DND-41 (cell line): ENCODE results near the gene FAF1.

Source experiments
- ATAC-seq: fragments of 200-7000 bp; cut with Tn5 transposase; 3 replicates; pipeline ENCODE4 v1.9.1; 2021; ENCODE audit warnings: low read depth; ENCODE audit not compliant: insufficient read depth
- DNase-seq: peaks from one replicate; pipeline ENCODE4 v3.0.0-alpha.2; 2020
- H2AFZ ChIP-seq: 2 replicates; pipeline ENCODE4 v1.6.0; 2012; ENCODE audit warnings: low read depth, low read length
- H3K27ac ChIP-seq: 2 replicates; pipeline ENCODE4 v1.5.1; 2012; ENCODE audit warnings: low read length, inconsistent platforms
- H3K27me3 ChIP-seq: fragments of 200-600 bp; sonication (generic); 2 replicates; pipeline ENCODE4 v1.6.0; 2012; ENCODE audit warnings: low read length, mild to moderate bottlenecking, inconsistent platforms; ENCODE audit not compliant: insufficient read depth, poor library complexity
- H3K36me3 ChIP-seq: 2 replicates; pipeline ENCODE4 v1.5.1; 2012; ENCODE audit warnings: low read length, inconsistent platforms; ENCODE audit not compliant: insufficient read depth
- H3K4me1 ChIP-seq: 2 replicates; pipeline ENCODE4 v1.5.1; 2012; ENCODE audit warnings: mild to moderate bottlenecking, low read length; ENCODE audit not compliant: insufficient read depth
- H3K4me2 ChIP-seq: 2 replicates; pipeline ENCODE4 v1.6.0; 2012; ENCODE audit warnings: mild to moderate bottlenecking, moderate library complexity, low read length, inconsistent platforms; ENCODE audit not compliant: insufficient read depth
- H3K4me3 ChIP-seq, 2 experiments: fragments of 200-600 bp in 1 of 2; shearing (Covaris generic) in 1 of 2; 2 replicates each; pipeline ENCODE4 v1.5.1; 2012 to 2016; ENCODE audit warnings: inconsistent platforms in 2 of 2, low read length in 2 of 2, mild to moderate bottlenecking in 2 of 2, low read depth in 1 of 2, moderate library complexity in 1 of 2
- H3K79me2 ChIP-seq: 2 replicates; pipeline ENCODE4 v1.6.0; 2012; ENCODE audit warnings: low read length, inconsistent platforms; ENCODE audit not compliant: insufficient read depth
- H3K9ac ChIP-seq: 2 replicates; pipeline ENCODE4 v1.6.0; 2012; ENCODE audit warnings: low read depth, mild to moderate bottlenecking, inconsistent platforms, low read length, moderate library complexity
- H3K9me3 ChIP-seq: 2 replicates; pipeline ENCODE4 v1.5.1; 2012; ENCODE audit warnings: low read length, moderate library complexity, mild to moderate bottlenecking, inconsistent platforms; ENCODE audit not compliant: insufficient read depth, severe bottlenecking
- H4K20me1 ChIP-seq: 2 replicates; pipeline ENCODE4 v1.6.0; 2012; ENCODE audit warnings: low read length; ENCODE audit not compliant: insufficient read depth
- EZH2 ChIP-seq: IDR thresholded peaks from 3 replicates; pipeline ENCODE4 v1.6.1; 2012; ENCODE audit warnings: borderline replicate concordance, low read depth, mild to moderate bottlenecking, moderate library complexity, low read length, inconsistent platforms; ENCODE audit not compliant: severe bottlenecking
- TF ChIP-seq, protein P1 (sequence below): IDR thresholded peaks from 2 replicates; pipeline ENCODE4 v1.5.1; 2012; ENCODE audit warnings: borderline replicate concordance, low read length, moderate library complexity, mild to moderate bottlenecking; ENCODE audit not compliant: poor library complexity, severe bottlenecking; ENCODE audit errors: extremely low read depth

FAF1 gene

DNA sequence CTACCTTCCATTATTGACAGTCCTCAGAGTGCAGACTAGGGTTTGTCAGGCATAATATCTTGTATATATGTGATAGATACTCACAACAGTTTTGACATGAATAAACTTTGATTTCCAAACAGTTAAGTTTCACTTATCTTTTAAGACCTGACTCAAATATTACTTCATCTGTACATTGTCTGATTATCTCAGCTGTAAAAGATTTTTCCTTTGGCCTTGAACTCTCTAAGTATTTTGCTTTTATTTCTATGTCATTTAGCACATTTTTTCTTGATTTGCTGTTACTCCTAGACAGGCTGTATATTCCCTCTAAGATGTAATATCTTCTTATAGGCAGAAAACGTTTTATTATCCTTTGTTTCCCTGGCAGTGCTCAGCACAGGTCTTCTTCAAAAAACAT, 471.2 kb downstream of the FAF1 start:
- Histone ChIP-seq H3K9me3 (no peaks in the 10 kb centered on the region), H3K4me2 (no peak overlapping the region), H4K20me1 (no peaks in the 10 kb centered on the region), H2AFZ (no peak overlapping the region), H3K27ac (no peak overlapping the region), H3K4me3 (no peak overlapping the region), H3K79me2 (no peaks in the 10 kb centered on the region), H3K4me1 (no peaks in the 10 kb centered on the region), H3K27me3 (no peaks in the 10 kb centered on the region), H3K36me3 (peaks cover 54% of the 10 kb centered on the region), H3K9ac (no peak overlapping the region)
- ATAC-seq (no peak), DNase-seq (no peak)
- TF ChIP-seq, protein P1, sequence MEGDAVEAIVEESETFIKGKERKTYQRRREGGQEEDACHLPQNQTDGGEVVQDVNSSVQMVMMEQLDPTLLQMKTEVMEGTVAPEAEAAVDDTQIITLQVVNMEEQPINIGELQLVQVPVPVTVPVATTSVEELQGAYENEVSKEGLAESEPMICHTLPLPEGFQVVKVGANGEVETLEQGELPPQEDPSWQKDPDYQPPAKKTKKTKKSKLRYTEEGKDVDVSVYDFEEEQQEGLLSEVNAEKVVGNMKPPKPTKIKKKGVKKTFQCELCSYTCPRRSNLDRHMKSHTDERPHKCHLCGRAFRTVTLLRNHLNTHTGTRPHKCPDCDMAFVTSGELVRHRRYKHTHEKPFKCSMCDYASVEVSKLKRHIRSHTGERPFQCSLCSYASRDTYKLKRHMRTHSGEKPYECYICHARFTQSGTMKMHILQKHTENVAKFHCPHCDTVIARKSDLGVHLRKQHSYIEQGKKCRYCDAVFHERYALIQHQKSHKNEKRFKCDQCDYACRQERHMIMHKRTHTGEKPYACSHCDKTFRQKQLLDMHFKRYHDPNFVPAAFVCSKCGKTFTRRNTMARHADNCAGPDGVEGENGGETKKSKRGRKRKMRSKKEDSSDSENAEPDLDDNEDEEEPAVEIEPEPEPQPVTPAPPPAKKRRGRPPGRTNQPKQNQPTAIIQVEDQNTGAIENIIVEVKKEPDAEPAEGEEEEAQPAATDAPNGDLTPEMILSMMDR: no peak
- no peak for TF ChIP-seq EZH2

DNA sequence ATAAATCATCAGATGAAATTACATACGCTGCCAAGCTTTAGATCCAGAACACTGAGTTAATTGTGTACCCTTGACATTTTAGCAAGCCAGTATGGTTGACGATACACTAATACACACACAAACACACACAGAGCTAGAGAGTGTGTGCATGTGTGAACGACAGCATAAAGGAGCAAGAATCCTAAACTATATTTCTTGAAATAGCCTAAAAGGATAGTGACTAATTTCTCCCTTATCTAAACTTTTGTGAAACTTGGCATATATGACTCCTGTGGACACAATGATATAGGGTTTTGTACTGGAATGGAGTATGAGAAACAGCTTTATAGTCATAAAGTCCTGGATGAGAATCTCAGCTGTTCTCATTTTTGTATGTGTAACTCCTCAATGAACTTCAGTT, 471.7 kb downstream of the FAF1 start:
- Histone ChIP-seq H3K4me1 (no peaks in the 10 kb centered on the region), H2AFZ (no peak overlapping the region), H3K27me3 (no peaks in the 10 kb centered on the region), H3K79me2 (no peaks in the 10 kb centered on the region), H3K4me2 (no peak overlapping the region), H3K9me3 (no peaks in the 10 kb centered on the region), H3K9ac (no peak overlapping the region), H3K27ac (no peak overlapping the region), H3K4me3 (no peak overlapping the region), H3K36me3 (peaks cover 54% of the 10 kb centered on the region), H4K20me1 (no peaks in the 10 kb centered on the region)
- no peak for TF ChIP-seq EZH2
- TF ChIP-seq, protein P1: no peak
- DNase-seq: no peak
- no peak for ATAC-seq

DNA sequence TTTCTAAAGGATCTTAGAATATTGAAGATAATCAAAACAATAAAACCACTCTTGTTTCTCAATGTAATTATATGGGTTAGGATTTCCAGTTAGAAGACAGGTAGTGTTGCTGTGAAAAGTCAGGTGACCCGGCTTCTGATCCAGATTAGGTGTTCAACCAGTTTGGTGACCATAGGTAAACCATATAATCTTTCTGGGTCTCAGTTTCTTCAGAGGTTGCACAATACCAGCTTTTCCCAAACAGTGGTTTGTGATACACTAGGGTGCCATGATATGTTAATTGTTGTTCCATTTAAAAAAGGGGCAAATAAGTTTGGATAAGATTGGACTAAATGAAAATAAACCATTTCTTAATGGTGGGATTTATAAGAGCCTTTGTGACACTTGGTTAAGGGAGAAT, 472.3 kb downstream of the FAF1 start:
- TF ChIP-seq EZH2: no peak
- TF ChIP-seq, protein P1: no peak

DNA sequence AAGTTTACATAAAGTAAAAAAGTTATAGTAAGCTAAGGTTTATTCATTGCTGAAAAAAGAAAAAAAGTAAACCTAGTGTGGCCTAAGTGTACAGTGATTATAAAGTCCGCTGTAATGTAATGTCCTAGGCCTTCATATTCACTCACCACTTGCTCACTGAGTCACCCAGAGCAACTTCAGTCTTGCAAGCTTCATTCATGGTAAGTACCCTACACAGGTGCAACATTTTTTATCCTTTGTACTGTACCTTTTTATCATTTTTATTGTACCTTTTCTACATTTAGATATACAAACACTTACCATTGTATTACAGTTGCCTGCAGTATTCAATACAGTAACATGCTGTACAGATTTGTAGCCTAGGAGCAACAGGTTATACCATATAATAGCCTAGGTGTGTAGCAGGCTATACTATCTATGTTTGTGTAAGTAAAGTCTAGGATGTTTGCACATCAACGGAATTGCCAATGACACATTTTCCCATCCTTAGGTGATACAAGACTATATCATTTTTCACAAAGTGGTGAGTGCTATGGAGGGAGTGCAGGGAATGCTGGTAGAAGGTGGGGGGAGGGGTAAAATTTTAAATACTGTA, 478.8 kb downstream of the FAF1 start:
- Histone ChIP-seq H3K9me3 (no peaks in the 10 kb centered on the region), H3K4me1 (no peaks in the 10 kb centered on the region), H3K27ac (no peak overlapping the region), H3K4me3 (no peak overlapping the region), H3K27me3 (no peaks in the 10 kb centered on the region), H3K9ac (no peak overlapping the region), H2AFZ (no peak overlapping the region), H4K20me1 (no peaks in the 10 kb centered on the region), H3K36me3 (peaks cover 12% of the 10 kb centered on the region; the same call in 1 of the 2 replicates), H3K79me2 (no peaks in the 10 kb centered on the region), H3K4me2 (no peak overlapping the region)
- DNase-seq: no peak
- TF ChIP-seq EZH2: no peak
- TF ChIP-seq, protein P1: no peak
- ATAC-seq: no peak

More for the DNA sequence above, 472.3 kb downstream of the FAF1 start:
- no peak overlapping the region for H3K27ac ChIP-seq
- H3K9me3 ChIP-seq: no peaks in the 10 kb centered on the region
- H3K4me2 ChIP-seq: no peak overlapping the region
- H3K9ac ChIP-seq: no peak overlapping the region
- no peak overlapping the region for H3K4me3 ChIP-seq
- no peak for DNase-seq
- peaks cover 54% of the 10 kb centered on the region for H3K36me3 ChIP-seq
- no peak for ATAC-seq
- H2AFZ ChIP-seq: no peak overlapping the region
- no peaks in the 10 kb centered on the region for H3K27me3 ChIP-seq
- H3K79me2 ChIP-seq: no peaks in the 10 kb centered on the region
- H4K20me1 ChIP-seq: no peaks in the 10 kb centered on the region
- no peaks in the 10 kb centered on the region for H3K4me1 ChIP-seq
